GM13976 (cell line): ENCODE results near the gene TMEM132E.

Experiments
- DNase-seq: peaks from one replicate; pipeline ENCODE4 v3.0.0; 2012; ENCODE audit warnings: low spot score
- CTCF ChIP-seq: IDR thresholded peaks from 2 replicates; pipeline ENCODE4 v1.5.1; 2012; ENCODE audit warnings: borderline replicate concordance, mild to moderate bottlenecking; ENCODE audit not compliant: insufficient read depth; ENCODE audit errors: extremely low read depth, missing control alignments, control extremely low read depth
- in situ Hi-C: fragments of 300-500 bp; cut with MboI; formaldehyde crosslinking; loops from one replicate; pipeline ENCODE4 v1.12.0; 2022; ENCODE audit warnings: low sequenced_read_pairs, mixed read lengths, inconsistent platforms; ENCODE audit not compliant: unreplicated experiment

Gene TMEM132E

GRCh38 chr17:34624767-34625383, 45.5 kb downstream of the TMEM132E start:
- no peak for TF ChIP-seq CTCF
- in situ Hi-C loops: no loop called here
- DNase-seq: no peak

GRCh38 chr17:34626121-34626681, 46.8 kb downstream of the TMEM132E start:
- in situ Hi-C loops: no loop called here
- no peak for TF ChIP-seq CTCF
- no peak for DNase-seq

GRCh38 chr17:34628879-34629278, 49.5 kb downstream of the TMEM132E start:
- no peak for DNase-seq
- in situ Hi-C loops: no loop called here
- no peak for TF ChIP-seq CTCF

GRCh38 chr17:34633351-34633750, 54.0 kb downstream of the TMEM132E start:
- no peak for DNase-seq
- no peak for TF ChIP-seq CTCF
- in situ Hi-C loops: no loop called here

GRCh38 chr17:34633760-34634159, 54.4 kb downstream of the TMEM132E start:
- no peak for DNase-seq
- in situ Hi-C loops: no loop called here
- TF ChIP-seq CTCF: no peak

- in situ Hi-C loops: no loop called here
These were observed 55.3 kb downstream of the TMEM132E start for GRCh38 chr17:34634551-34635160.

More at GRCh38 chr17:34634551-34635160, 55.3 kb downstream of the TMEM132E start:
- DNase-seq: no peak
- no peak for TF ChIP-seq CTCF
